IMR-90 (cell line): ENCODE results near the gene FBN3. TPM values are rescaled to one million over a fixed set of nuclear protein-coding genes. Genes with fewer than 3 reads are reported as not detected.

ENCODE experiments used
- ATAC-seq: fragments of 200-7000 bp; cut with Tn5 transposase; 2 replicates; pipeline ENCODE4 v1.9.1; 2020; ENCODE audit warnings: low read depth, mild to moderate bottlenecking, moderate library complexity
- BruUV-seq: library from RNA; stranded (reverse); fragments of 400-500 nt; replicated peaks from 2 replicates; lab custom pipeline; 2021; lab: Mats Ljungman, UMichigan
- CTCF ChIA-PET: fragments of 300-600 bp; formaldehyde crosslinking; extraction: SDS; loops from one replicate; lab custom pipeline; 2021; ENCODE audit warnings: antibody characterized with exemption; lab: Yijun Ruan, JAX
- POLR2A ChIA-PET: fragments of 300-600 bp; sonication (Branson Sonifier 250); formaldehyde crosslinking; loops from one replicate; lab custom pipeline; 2022; ENCODE audit warnings: antibody characterized with exemption; ENCODE audit not compliant: unreplicated experiment; lab: Charles Lee
- DNase-seq: peaks from one replicate; pipeline ENCODE4 v3.0.0; 2013
- H2AFZ ChIP-seq: replicated peaks from 2 replicates; pipeline ENCODE3; 2013; ENCODE audit warnings: low read length, mild to moderate bottlenecking; ENCODE audit not compliant: poor library complexity
- H2AK5ac ChIP-seq: 2 replicates; pipeline ENCODE4 v1.6.1; 2013; ENCODE audit warnings: low read depth, low read length, inconsistent platforms
- H2AK9ac ChIP-seq: replicated peaks from 2 replicates; pipeline ENCODE3; 2013; ENCODE audit warnings: mild to moderate bottlenecking, low read depth, low read length, moderate library complexity; ENCODE audit not compliant: poor library complexity
- H2BK120ac ChIP-seq: 2 replicates; pipeline ENCODE4 v1.6.1; 2013; ENCODE audit warnings: low read depth, low read length, inconsistent platforms
- H2BK15ac ChIP-seq: 3 replicates; pipeline ENCODE4 v1.6.1; 2013; ENCODE audit warnings: low read depth, low read length, inconsistent platforms
- H2BK20ac ChIP-seq: 2 replicates; pipeline ENCODE4 v1.6.1; 2013; ENCODE audit warnings: low read depth, mild to moderate bottlenecking, inconsistent platforms, low read length, moderate library complexity
- H2BK5ac ChIP-seq: 2 replicates; pipeline ENCODE4 v1.6.1; 2013; ENCODE audit warnings: mild to moderate bottlenecking, low read depth, low read length, inconsistent platforms; ENCODE audit not compliant: poor library complexity, severe bottlenecking
- H3K14ac ChIP-seq: replicated peaks from 2 replicates; pipeline ENCODE4 v1.6.1; 2013; ENCODE audit warnings: low read depth, low read length, inconsistent platforms
- H3K18ac ChIP-seq: 2 replicates; pipeline ENCODE4 v1.6.1; 2013; ENCODE audit warnings: low read depth, low read length, control low read depth
- H3K23ac ChIP-seq: 2 replicates; pipeline ENCODE4 v1.6.1; 2013; ENCODE audit warnings: low read depth, low read length, inconsistent platforms
- H3K27ac ChIP-seq: 2 replicates; pipeline ENCODE4 v1.5.1; 2013; ENCODE audit warnings: mild to moderate bottlenecking, control low read depth, low read length; ENCODE audit not compliant: insufficient read depth
- H3K27me3 ChIP-seq: 2 replicates; pipeline ENCODE4 v1.6.1; 2013; ENCODE audit warnings: low read length; ENCODE audit not compliant: control insufficient read depth, insufficient read depth
- H3K36me3 ChIP-seq: 2 replicates; pipeline ENCODE4 v1.6.1; 2013; ENCODE audit warnings: low read length, mixed read lengths; ENCODE audit not compliant: control insufficient read depth, insufficient read depth
- H3K4ac ChIP-seq: 2 replicates; pipeline ENCODE4 v1.6.1; 2013; ENCODE audit warnings: low read depth, low read length, inconsistent platforms
- H3K4me1 ChIP-seq: 2 replicates; pipeline ENCODE4 v1.6.1; 2013; ENCODE audit warnings: low read length, mixed read lengths; ENCODE audit not compliant: control insufficient read depth, insufficient read depth
- H3K4me2 ChIP-seq: 2 replicates; pipeline ENCODE4 v1.6.1; 2013; ENCODE audit warnings: low read depth, mild to moderate bottlenecking, control low read depth, low read length, moderate library complexity
- H3K4me3 ChIP-seq: 2 replicates; pipeline ENCODE4 v1.5.1; 2013; ENCODE audit warnings: low read depth, mild to moderate bottlenecking, control low read depth, low read length, moderate library complexity; ENCODE audit not compliant: insufficient read depth
- H3K56ac ChIP-seq: 2 replicates; pipeline ENCODE4 v1.6.1; 2013; ENCODE audit warnings: low read length, inconsistent platforms; ENCODE audit not compliant: insufficient read depth; ENCODE audit errors: extremely low read depth
- H3K79me1 ChIP-seq, 2 experiments: 2 replicates each; pipeline ENCODE4 v1.6.1; 2013; ENCODE audit warnings: low read length in 2 of 2, inconsistent platforms in 1 of 2, low read depth in 1 of 2
- H3K9ac ChIP-seq: 2 replicates; pipeline ENCODE4 v1.6.1; 2013; ENCODE audit warnings: low read depth, low read length, control low read depth
- H3K9me1 ChIP-seq: 2 replicates; pipeline ENCODE4 v1.6.1; 2013; ENCODE audit warnings: low read length, inconsistent platforms; ENCODE audit not compliant: insufficient read depth
- H3K9me3 ChIP-seq: 2 replicates; pipeline ENCODE4 v1.6.1; 2013; ENCODE audit warnings: low read length; ENCODE audit not compliant: control insufficient read depth, insufficient read depth
- H4K20me1 ChIP-seq: 2 replicates; pipeline ENCODE4 v1.6.1; 2013; ENCODE audit warnings: low read length, inconsistent platforms; ENCODE audit not compliant: insufficient read depth
- H4K5ac ChIP-seq: 2 replicates; pipeline ENCODE4 v1.6.1; 2013; ENCODE audit warnings: mild to moderate bottlenecking, low read depth, low read length, control low read depth
- H4K8ac ChIP-seq, 2 experiments: 2 replicates each; pipeline ENCODE4 v1.6.1; 2013; ENCODE audit warnings: low read depth in 2 of 2, low read length in 2 of 2, control low read depth in 1 of 2, inconsistent platforms in 1 of 2
- H4K91ac ChIP-seq: 2 replicates; pipeline ENCODE4 v1.6.1; 2013; ENCODE audit warnings: low read depth, low read length, inconsistent platforms; ENCODE audit not compliant: insufficient read depth
- BHLHE40 ChIP-seq: fragments of 150-350 bp; IDR thresholded peaks from 2 replicates; pipeline ENCODE4 v1.6.1; 2016; ENCODE audit warnings: mild to moderate bottlenecking, low read depth, low read length
- CHD1 ChIP-seq: IDR thresholded peaks from 2 replicates; pipeline ENCODE4 v1.6.1; 2012; ENCODE audit warnings: low read depth, low read length, improper control_type of control experiment
- CTCF ChIP-seq: conservative IDR thresholded peaks from 2 replicates; pipeline ENCODE4 v1.5.1; 2012; ENCODE audit warnings: mild to moderate bottlenecking, low read depth, low read length, improper control_type of control experiment
- ELK1 ChIP-seq: fragments of 150-350 bp; IDR thresholded peaks from 2 replicates; pipeline ENCODE4 v1.6.1; 2016; ENCODE audit warnings: low read depth, mild to moderate bottlenecking, low read length, moderate library complexity, borderline replicate concordance
- FOS ChIP-seq: fragments of 150-350 bp; IDR thresholded peaks from 2 replicates; pipeline ENCODE4 v1.6.1; 2016; ENCODE audit warnings: low read depth, low read length
- MXI1 ChIP-seq: IDR thresholded peaks from 2 replicates; pipeline ENCODE4 v1.6.1; 2012; ENCODE audit warnings: low read depth, mild to moderate bottlenecking, low read length, moderate library complexity, borderline replicate concordance
- NFE2L2 ChIP-seq: fragments of 150-350 bp; IDR thresholded peaks from 2 replicates; pipeline ENCODE4 v1.6.1; 2016; ENCODE audit warnings: low read depth, mild to moderate bottlenecking, low read length
- POLR2A ChIP-seq: IDR thresholded peaks from 2 replicates; pipeline ENCODE4 v1.6.1; 2012; ENCODE audit warnings: mild to moderate bottlenecking, low read depth, low read length
- RAD21 ChIP-seq: IDR thresholded peaks from 2 replicates; pipeline ENCODE4 v1.6.1; 2012; ENCODE audit warnings: low read length, improper control_type of control experiment
- RFX5 ChIP-seq: IDR thresholded peaks from 2 replicates; pipeline ENCODE4 v1.8.0; 2012; ENCODE audit warnings: low read depth, mild to moderate bottlenecking, low read length, moderate library complexity
- SMC3 ChIP-seq: fragments of 150-350 bp; IDR thresholded peaks from 2 replicates; pipeline ENCODE4 v1.6.1; 2016; ENCODE audit warnings: low read depth, mild to moderate bottlenecking, antibody characterized with exemption, low read length, moderate library complexity
- USF2 ChIP-seq: fragments of 150-350 bp; IDR thresholded peaks from 2 replicates; pipeline ENCODE4 v1.6.1; 2017; ENCODE audit warnings: mild to moderate bottlenecking, antibody characterized with exemption, low read length, low read depth
- WGBS, 2 experiments: methylation state at CpG; one replicate each; pipeline versions ENCODE4 v1.1.5 to v1.1.7; 2013; ENCODE audit warnings: missing lambda C conversion rate in 2 of 2; ENCODE audit not compliant: insufficient read length in 1 of 2; ENCODE audit errors: extremely low coverage in 2 of 2; 5-methylcytosine and 5-hydroxymethylcytosine counted together
- dilution Hi-C: fragments of 300-500 bp; cut with HindIII; formaldehyde crosslinking; loops from one replicate; pipeline ENCODE4 v1.14.3; 2018; ENCODE audit warnings: low sequenced_read_pairs; ENCODE audit not compliant: unreplicated experiment
- in situ Hi-C: fragments of 300-500 bp; cut with MboI; formaldehyde crosslinking; loops from 3 replicates; pipeline ENCODE4 v1.14.3; 2019; ENCODE audit warnings: low sequenced_read_pairs, inconsistent platforms, mixed read lengths
- intact Hi-C: fragments of 100-400 bp; cut with micrococcal nuclease; formaldehyde crosslinking; loops from 2 replicates; pipeline ENCODE4 v1.10.0; 2022
- polyA plus RNA-seq, 3 experiments: library from polyadenylated mRNA; depleted of rRNA; stranded (reverse); fragments of >200 nt; gene quantifications; 2 replicates each; pipeline ENCODE4 v1.2.3, GENCODE V29; 2012; ENCODE audit warnings: low replicate concordance in 1 of 3
- total RNA-seq: library from RNA; depleted of rRNA; stranded (reverse); fragments of >200 nt; gene quantifications from 2 replicates; pipeline ENCODE4 v1.2.3, GENCODE V29; 2012

The FBN3 gene
- total and polyA plus RNA-seq, 2 of the 4 experiments (the other 2 are of a cell fraction), result not detected

GRCh38 chr19:8050274-8051096, 98.9 kb downstream of the FBN3 start (continued):
- TF ChIP-seq USF2 (no peak), FOS (no peak)

- H3K79me1 ChIP-seq, result no peaks in the 10 kb centered on the region
- H3K36me3 ChIP-seq, result no peaks in the 10 kb centered on the region
- H2AK9ac ChIP-seq, result no peak overlapping the region
- DNase-seq (no peak), ATAC-seq (no peak)
- H3K18ac ChIP-seq, result no peak overlapping the region
- no peak overlapping the region for H2BK5ac ChIP-seq
- BruUV-seq, result no TSS peak
- no CpG with 5 or more reads among the region's 3 CpGs for WGBS, 2 experiments
- no peak overlapping the region for H2BK20ac ChIP-seq
- H3K4ac ChIP-seq, result no peak overlapping the region
- ChIA-PET CTCF (no interaction called here), POLR2A (no interaction called here)
- no peaks in the 10 kb centered on the region for H3K9me1 ChIP-seq
- H3K56ac ChIP-seq, result no peak overlapping the region
- H3K14ac ChIP-seq, result no peak overlapping the region
- H3K4me2 ChIP-seq, result no peak overlapping the region
- no peak overlapping the region for H2BK120ac ChIP-seq
- H3K27ac ChIP-seq, result no peak overlapping the region
- no peak overlapping the region for H3K23ac ChIP-seq
- H2BK15ac ChIP-seq, result no peak overlapping the region
- in situ Hi-C loops, result no loop called here
- H2AK5ac ChIP-seq, result no peak overlapping the region
- H3K9me3 ChIP-seq, result no peaks in the 10 kb centered on the region
- no peak overlapping the region for H3K4me3 ChIP-seq
- peaks cover 15% of the 10 kb centered on the region; the same call in 1 of the 2 replicates for H3K27me3 ChIP-seq
- dilution Hi-C loops, result no loop called here
- intact Hi-C loops, result no loop called here
- no peak overlapping the region for H4K5ac ChIP-seq
- no peak overlapping the region for H4K8ac ChIP-seq
- H4K20me1 ChIP-seq, result no peaks in the 10 kb centered on the region
- no peak overlapping the region for H2AFZ ChIP-seq
- peaks cover 2% of the 10 kb centered on the region; the same call in 1 of the 2 replicates for H3K4me1 ChIP-seq
- H4K91ac ChIP-seq, result no peak overlapping the region
- no peak overlapping the region for H3K9ac ChIP-seq
- TF ChIP-seq POLR2A (no peak), CHD1 (no peak), RFX5 (no peak), RAD21 (no peak), SMC3 (no peak), ELK1 (no peak), NFE2L2 (no peak), BHLHE40 (no peak), CTCF (no peak), FOS (no peak), MXI1 (no peak)
Observed at GRCh38 chr19:8046569-8047165, 102.7 kb downstream of the FBN3 start.
